IMR-90 (cell line): ENCODE measurements around the gene TMA16.

ENCODE experiments used
- CEBPB ChIP-seq: IDR thresholded peaks from 2 replicates; pipeline ENCODE4 v1.6.1; 2012; ENCODE audit warnings: low read depth, low read length, improper control_type of control experiment
- CTCF ChIP-seq: conservative IDR thresholded peaks from 2 replicates; pipeline ENCODE4 v1.5.1; 2012; ENCODE audit warnings: mild to moderate bottlenecking, low read depth, low read length, improper control_type of control experiment

GRCh38 chr4:163554870-163555465 is 60.5 kb downstream of the TMA16 start:
- TF ChIP-seq CTCF = peak; percentile 74
- TF ChIP-seq CEBPB = no peak
